ENCODE data around the gene FSD1L. TPM values are rescaled to one million over a fixed set of nuclear protein-coding genes. Genes with fewer than 3 reads are reported as not detected.

The FSD1L gene
- total RNA-seq, 4 donors from 2014 or later: 0.38 to 1.8 (median 1.2) TPM

- Histone ChIP-seq H3K36me3 (peaks cover 0 to 65% (median 0%) of the 10 kb centered on the region in 3 donors), H3K9me3 (peaks cover 0 to 14% (median 0%) of the 10 kb centered on the region in 3 donors), H3K27me3 (no peaks in the 10 kb centered on the region), H3K27ac (no peak overlapping the region), H3K4me1 (no peaks in the 10 kb centered on the region), H3K4me3 (no peak overlapping the region)
- no peak for DNase-seq
- 66 to 96% methylated on average over 3 of the region's 3 CpGs for WGBS, 2 donors
- TF ChIP-seq POLR2A (IDR thresholded peaks at IDR 0.05) (no peak), CTCF (IDR thresholded peaks at IDR 0.05) (no peak)
- intact Hi-C loops (cut with DNase I): no loop called here
Measured at GRCh38 chr9:105593145-105593544, 145.3 kb downstream of the FSD1L start.

Other genes starting within 250 kb of the FSD1L start
- 10 to 100 TPM; 19.9 to 52.9 (median 37.8) TPM for gene SLC44A1, start 203.4 kb upstream of the FSD1L start, total RNA-seq
- 10 to 100 TPM in 1 of 4 donors, 1 to 10 TPM in 3; 5.9 to 10.9 (median 7.2) TPM for gene FKTN, start 110.1 kb downstream of the FSD1L start, total RNA-seq
- gene TAL2, start 214.4 kb downstream of the FSD1L start, total RNA-seq: not detected
- 1 to 10 TPM; 3.5 to 7.6 (median 7.2) TPM for gene TMEM38B, start 246.5 kb downstream of the FSD1L start, total RNA-seq

Measured in esophagus squamous epithelium (tissue), 5 donors.